ENCODE measurements around the gene HRK. TPM values are rescaled to one million over a fixed set of nuclear protein-coding genes. Genes with fewer than 3 reads are reported as not detected.

The HRK gene
- total and polyA plus RNA-seq, 2 of the 13 experiments (the other 11 are each of a cell fraction or from before 2014, with no cell fraction given), result 0.02 TPM; not detected in 1

DNA sequence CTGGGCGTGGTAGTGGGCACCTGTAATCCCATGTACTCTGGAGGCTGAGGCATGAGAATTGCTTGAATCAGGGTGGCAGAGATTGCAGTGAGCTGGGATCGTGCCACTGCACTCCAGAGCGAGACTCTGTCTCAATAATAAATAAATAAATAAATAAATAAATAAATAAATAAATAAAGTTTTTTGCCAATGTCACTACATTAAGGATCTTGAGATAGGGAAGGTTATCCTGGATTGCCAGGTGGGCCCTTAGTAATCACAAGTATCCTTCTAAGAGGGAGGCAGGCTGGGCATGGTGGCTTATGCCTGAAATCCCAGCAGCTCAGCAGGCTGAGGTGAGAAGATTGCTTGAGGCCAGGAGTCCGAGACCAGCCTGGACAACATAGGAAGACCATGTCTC is 25.0 kb upstream of the HRK start (continued):
- TF ChIP-seq, protein P1, sequence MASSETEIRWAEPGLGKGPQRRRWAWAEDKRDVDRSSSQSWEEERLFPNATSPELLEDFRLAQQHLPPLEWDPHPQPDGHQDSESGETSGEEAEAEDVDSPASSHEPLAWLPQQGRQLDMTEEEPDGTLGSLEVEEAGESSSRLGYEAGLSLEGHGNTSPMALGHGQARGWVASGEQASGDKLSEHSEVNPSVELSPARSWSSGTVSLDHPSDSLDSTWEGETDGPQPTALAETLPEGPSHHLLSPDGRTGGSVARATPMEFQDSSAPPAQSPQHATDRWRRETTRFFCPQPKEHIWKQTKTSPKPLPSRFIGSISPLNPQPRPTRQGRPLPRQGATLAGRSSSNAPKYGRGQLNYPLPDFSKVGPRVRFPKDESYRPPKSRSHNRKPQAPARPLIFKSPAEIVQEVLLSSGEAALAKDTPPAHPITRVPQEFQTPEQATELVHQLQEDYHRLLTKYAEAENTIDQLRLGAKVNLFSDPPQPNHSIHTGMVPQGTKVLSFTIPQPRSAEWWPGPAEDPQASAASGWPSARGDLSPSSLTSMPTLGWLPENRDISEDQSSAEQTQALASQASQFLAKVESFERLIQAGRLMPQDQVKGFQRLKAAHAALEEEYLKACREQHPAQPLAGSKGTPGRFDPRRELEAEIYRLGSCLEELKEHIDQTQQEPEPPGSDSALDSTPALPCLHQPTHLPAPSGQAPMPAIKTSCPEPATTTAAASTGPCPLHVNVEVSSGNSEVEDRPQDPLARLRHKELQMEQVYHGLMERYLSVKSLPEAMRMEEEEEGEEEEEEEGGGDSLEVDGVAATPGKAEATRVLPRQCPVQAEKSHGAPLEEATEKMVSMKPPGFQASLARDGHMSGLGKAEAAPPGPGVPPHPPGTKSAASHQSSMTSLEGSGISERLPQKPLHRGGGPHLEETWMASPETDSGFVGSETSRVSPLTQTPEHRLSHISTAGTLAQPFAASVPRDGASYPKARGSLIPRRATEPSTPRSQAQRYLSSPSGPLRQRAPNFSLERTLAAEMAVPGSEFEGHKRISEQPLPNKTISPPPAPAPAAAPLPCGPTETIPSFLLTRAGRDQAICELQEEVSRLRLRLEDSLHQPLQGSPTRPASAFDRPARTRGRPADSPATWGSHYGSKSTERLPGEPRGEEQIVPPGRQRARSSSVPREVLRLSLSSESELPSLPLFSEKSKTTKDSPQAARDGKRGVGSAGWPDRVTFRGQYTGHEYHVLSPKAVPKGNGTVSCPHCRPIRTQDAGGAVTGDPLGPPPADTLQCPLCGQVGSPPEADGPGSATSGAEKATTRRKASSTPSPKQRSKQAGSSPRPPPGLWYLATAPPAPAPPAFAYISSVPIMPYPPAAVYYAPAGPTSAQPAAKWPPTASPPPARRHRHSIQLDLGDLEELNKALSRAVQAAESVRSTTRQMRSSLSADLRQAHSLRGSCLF (CRISPR knock-in tag; IDR thresholded peaks at IDR 0.05; ENCODE audit: borderline replicate concordance), result no peak
- TF ChIP-seq FOXJ3 (CRISPR knock-in tag; IDR thresholded peaks at IDR 0.05; ENCODE audit: borderline replicate concordance), result no peak
- TF ChIP-seq KLF9 (CRISPR knock-in tag; IDR thresholded peaks at IDR 0.05; ENCODE audit: low read depth), result no peak

- DNase-seq (ENCODE audit: low spot score) (no peak), ATAC-seq (no peak), FAIRE-seq (no peak)
- Histone ChIP-seq H4K20me1 (ENCODE audit: insufficient read depth, low read length) (no peaks in the 10 kb centered on the region), H3K4me3 (replicated peaks in 1 of 3; ENCODE audit: insufficient read depth in 1 of 3, low read depth in 2 of 3, low read length in 3 of 3) (no peak overlapping the region), H3K79me2 (ENCODE audit: insufficient read depth, low read length) (no peaks in the 10 kb centered on the region), H3K4me2 (ENCODE audit: low read depth, low read length) (no peak overlapping the region), H3K4me1 (ENCODE audit: insufficient read depth, low read length) (no peaks in the 10 kb centered on the region), H2AFZ (ENCODE audit: low read length) (no peak overlapping the region), H3K36me3 (replicated peaks in 1 of 2; ENCODE audit: control insufficient read depth in 1 of 2, insufficient read depth in 2 of 2, low read length in 2 of 2) (no peaks in the 10 kb centered on the region), H3K9me3 (ENCODE audit: low read length) (no peaks in the 10 kb centered on the region), H3K9ac (ENCODE audit: insufficient read depth, low read depth, low read length) (no peak overlapping the region), H3K27me3 (ENCODE audit: control insufficient read depth in 1 of 2, insufficient read depth in 2 of 2, low read length in 2 of 2) (peaks cover 0 to 2% of the 10 kb centered on the region in 2 experiments; a peak in 1 of 5 replicates), H3K27ac (ENCODE audit: extremely low read length, insufficient read depth, low read length) (no peak overlapping the region)
- no peak for TF ChIP-seq EED (CRISPR knock-in tag; IDR thresholded peaks at IDR 0.05)
- no peak for TF ChIP-seq NR0B2 (CRISPR knock-in tag; IDR thresholded peaks at IDR 0.05)
- TF ChIP-seq CREM (IDR thresholded peaks at IDR 0.05), result no peak
- TF ChIP-seq CREM (CRISPR knock-in tag; IDR thresholded peaks at IDR 0.05), result no peak
- TF ChIP-seq KDM3A (CRISPR knock-in tag; IDR thresholded peaks at IDR 0.05; ENCODE audit: low read depth), result no peak
- TF ChIP-seq ZNF609 (CRISPR knock-in tag; IDR thresholded peaks at IDR 0.05; ENCODE audit: borderline replicate concordance), result no peak
- TF ChIP-seq, protein P2, sequence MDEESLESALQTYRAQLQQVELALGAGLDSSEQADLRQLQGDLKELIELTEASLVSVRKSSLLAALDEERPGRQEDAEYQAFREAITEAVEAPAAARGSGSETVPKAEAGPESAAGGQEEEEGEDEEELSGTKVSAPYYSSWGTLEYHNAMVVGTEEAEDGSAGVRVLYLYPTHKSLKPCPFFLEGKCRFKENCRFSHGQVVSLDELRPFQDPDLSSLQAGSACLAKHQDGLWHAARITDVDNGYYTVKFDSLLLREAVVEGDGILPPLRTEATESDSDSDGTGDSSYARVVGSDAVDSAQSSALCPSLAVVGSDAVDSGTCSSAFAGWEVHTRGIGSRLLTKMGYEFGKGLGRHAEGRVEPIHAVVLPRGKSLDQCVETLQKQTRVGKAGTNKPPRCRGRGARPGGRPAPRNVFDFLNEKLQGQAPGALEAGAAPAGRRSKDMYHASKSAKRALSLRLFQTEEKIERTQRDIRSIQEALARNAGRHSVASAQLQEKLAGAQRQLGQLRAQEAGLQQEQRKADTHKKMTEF (CRISPR knock-in tag; IDR thresholded peaks at IDR 0.05), result no peak
- TF ChIP-seq CENPBD1 (CRISPR knock-in tag; IDR thresholded peaks at IDR 0.05; ENCODE audit: borderline replicate concordance, low read depth), result no peak
- CTCF ChIA-PET (ENCODE audit: low intra/inter-chr PET ratio, low total read pairs), result no interaction called here
- no TSS peak for BruUV-seq (replicated peaks)
- POLR2A ChIA-PET, result no interaction called here
- intact Hi-C loops (cut with micrococcal nuclease; ENCODE audit: unreplicated experiment), result no loop called here
- in situ Hi-C loops (cut with HindIII; ENCODE audit: extremely low pct_ligation_motif_present, low pct_unique_long_range_greater_than_20kb), result no loop called here
- 37% methylated on average over 4 of the region's 4 CpGs for WGBS (ENCODE audit: low lambda C conversion rate)
Observed at GRCh38 chr12:116903818-116904217, 22.6 kb upstream of the HRK start.
